GM12865 (cell line): ENCODE data around the gene MICALL1.
"Not testable (repeated sequence)": the region's sequence is repeated elsewhere in the genome, so short reads cannot be mapped to it uniquely, and the experiment has no call there.

ENCODE experiments used
- DNase-seq: peaks from one replicate; pipeline ENCODE4 v3.0.0; 2010; ENCODE audit warnings: low read depth
- H3K4me3 ChIP-seq: 2 replicates; pipeline ENCODE4 v1.5.1; 2011; ENCODE audit warnings: mild to moderate bottlenecking, low read depth, low read length, control low read depth
- TF ChIP-seq, protein P1 (sequence below): IDR thresholded peaks from 2 replicates; pipeline ENCODE4 v1.5.1; 2011; ENCODE audit warnings: low read length, control low read depth, low read depth, inconsistent platforms; ENCODE audit not compliant: insufficient read depth; ENCODE audit errors: missing control alignments

MICALL1 gene

DNA sequence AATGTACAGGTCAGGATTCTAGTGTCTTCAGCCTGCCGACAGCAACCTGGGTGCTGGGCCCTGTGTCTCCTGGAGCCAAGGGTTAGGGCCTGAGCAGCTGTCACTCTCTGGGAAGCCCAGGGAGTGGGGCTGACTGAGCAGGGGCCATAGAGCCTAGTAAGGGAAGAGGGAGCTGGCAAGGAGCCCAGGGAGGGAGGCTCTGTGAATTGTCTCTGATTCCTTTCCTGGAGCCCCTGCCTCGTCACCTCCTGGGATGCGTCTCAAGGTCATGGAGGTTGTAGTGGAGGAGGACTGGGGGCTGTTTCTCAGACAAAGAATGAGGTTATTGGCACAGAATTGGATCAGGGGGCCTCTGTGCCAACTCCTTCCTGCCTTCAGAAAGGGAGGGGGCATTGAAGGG lies 66.4 kb downstream of the MICALL1 start:
- H3K4me3 ChIP-seq = no peak overlapping the region
- DNase-seq = no peak
- TF ChIP-seq, protein P1, sequence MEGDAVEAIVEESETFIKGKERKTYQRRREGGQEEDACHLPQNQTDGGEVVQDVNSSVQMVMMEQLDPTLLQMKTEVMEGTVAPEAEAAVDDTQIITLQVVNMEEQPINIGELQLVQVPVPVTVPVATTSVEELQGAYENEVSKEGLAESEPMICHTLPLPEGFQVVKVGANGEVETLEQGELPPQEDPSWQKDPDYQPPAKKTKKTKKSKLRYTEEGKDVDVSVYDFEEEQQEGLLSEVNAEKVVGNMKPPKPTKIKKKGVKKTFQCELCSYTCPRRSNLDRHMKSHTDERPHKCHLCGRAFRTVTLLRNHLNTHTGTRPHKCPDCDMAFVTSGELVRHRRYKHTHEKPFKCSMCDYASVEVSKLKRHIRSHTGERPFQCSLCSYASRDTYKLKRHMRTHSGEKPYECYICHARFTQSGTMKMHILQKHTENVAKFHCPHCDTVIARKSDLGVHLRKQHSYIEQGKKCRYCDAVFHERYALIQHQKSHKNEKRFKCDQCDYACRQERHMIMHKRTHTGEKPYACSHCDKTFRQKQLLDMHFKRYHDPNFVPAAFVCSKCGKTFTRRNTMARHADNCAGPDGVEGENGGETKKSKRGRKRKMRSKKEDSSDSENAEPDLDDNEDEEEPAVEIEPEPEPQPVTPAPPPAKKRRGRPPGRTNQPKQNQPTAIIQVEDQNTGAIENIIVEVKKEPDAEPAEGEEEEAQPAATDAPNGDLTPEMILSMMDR = no peak

DNA sequence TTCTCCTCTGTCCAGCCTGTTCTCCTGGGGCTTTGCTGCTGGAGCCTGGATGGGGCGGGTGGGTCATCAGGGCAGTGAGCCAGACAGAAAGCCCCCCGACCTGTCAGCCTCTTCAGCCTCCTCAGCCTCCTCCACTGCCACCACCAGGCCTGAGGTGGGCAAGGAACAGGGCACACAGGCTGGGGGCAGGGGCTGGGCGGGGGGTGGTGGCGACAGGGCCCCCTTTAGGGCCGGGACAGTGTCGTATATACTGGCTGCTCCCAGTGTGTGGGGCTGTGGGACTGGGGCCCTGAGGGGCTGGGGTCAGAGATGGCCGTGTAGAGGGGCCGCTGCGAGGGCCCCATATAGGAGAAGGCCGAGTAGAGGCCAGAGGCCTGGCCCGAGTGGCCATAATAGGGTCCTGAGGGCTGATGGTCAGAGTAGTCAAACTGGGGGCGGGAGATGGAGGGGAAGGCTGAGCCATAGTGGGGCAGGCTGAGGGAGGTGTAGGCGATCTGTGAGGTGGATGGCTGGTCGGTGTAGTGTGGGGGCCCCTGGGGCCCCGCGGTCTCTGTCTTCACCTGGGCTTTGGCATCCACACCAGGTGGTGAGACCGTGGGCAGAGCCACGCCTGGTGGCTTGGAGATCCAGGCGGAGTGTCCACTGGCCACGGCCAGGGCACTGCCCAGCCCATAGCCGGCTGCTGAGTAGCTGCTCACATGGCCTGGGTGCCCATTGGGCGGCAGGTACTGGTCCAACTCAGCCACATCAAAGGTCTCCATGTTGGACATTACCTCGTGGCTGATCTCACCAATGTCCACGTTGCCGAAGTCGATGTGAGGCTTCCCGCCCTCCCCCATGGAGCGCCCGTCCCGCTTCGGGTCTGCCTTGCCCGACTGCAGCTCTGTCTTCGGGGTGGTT lies 67.4 kb downstream of the MICALL1 start:
- no peak for DNase-seq
- TF ChIP-seq, protein P1 = no peak
- H3K4me3 ChIP-seq = no peak overlapping the region

DNA sequence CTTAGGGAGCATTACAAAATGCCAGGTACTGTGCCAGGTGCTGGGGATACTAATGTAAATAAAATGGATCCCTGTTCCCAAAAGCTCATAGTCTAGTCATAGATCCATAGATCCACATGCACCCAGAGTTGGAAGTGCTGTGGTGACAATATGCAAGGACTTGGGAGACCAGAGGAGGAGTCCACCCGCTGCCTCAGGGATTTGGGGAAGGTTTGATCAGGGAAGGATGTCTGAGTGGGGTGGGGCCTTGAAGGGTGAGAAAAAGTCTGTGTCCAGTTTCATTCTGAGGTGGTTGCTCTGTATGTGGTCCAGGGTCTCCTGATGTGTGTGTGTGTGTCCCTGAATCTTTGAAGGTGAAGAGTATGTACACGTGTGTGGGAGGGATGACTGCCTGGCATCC lies 69.1 kb downstream of the MICALL1 start:
- no peak overlapping the region for H3K4me3 ChIP-seq
- no peak for DNase-seq
- TF ChIP-seq, protein P1 = no peak

DNA sequence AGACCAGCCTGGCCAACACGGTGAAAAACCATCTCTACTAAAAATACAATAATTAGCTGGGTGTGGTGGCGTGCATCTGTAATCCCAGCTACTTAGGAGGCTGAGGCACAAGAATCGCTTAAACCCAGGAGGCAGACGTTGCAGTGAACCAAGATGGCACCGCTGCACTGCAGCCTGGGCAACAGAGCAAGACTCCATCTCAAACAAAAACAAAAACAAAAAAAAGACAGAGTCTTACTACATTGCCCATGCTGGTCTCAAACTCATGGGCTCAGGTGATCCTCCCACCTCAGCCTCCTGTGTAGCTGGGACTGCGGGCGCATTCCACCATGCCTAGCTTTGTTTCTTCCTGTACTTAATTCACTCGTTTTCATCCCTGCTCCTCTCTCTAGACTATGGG lies 69.9 kb downstream of the MICALL1 start:
- not testable (repeated sequence) for DNase-seq, H3K4me3 ChIP-seq

DNA sequence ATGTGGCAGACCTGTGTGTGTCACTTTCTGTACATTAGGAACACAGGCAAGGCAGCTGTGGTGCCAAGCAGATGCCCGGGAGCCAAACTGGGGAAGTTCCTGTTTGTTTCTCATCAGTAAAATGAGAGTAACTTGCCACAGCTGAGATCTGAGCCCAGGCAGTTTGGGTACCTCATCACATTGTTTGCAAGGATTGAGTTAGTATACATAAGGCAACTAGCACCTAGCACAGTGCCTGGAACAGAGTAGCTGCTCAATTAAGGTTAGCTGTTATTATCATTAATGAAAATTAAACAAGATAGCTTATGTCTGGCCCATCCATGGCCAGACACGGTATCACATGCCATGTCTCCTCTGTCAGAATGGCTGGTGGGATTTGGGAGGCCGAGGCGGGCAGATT lies 70.5 kb downstream of the MICALL1 start:
- TF ChIP-seq, protein P1 = no peak
- H3K4me3 ChIP-seq = no peak overlapping the region
- no peak for DNase-seq

DNA sequence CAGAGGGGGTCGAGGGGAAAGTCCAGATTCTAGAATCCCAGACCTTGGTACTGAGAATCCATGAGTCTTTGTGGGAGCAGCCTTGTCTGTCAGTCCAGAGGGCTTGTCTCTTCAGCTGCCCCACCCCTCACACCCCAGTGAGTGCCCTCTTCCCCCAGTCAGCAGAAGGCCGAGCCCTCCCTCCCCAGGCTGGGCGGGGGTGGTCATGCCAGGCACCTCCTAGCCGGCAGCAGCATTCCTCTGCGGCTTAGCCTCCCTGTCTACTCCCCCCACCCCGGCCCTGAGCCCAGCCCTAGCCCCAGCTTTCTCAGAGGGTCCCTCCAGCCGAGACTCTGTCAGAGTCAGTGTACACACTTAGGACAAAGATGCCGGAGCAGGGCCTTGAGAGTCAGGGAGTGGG lies 73.7 kb downstream of the MICALL1 start:
- DNase-seq = no peak
- TF ChIP-seq, protein P1 = no peak
- no peak overlapping the region for H3K4me3 ChIP-seq

DNA sequence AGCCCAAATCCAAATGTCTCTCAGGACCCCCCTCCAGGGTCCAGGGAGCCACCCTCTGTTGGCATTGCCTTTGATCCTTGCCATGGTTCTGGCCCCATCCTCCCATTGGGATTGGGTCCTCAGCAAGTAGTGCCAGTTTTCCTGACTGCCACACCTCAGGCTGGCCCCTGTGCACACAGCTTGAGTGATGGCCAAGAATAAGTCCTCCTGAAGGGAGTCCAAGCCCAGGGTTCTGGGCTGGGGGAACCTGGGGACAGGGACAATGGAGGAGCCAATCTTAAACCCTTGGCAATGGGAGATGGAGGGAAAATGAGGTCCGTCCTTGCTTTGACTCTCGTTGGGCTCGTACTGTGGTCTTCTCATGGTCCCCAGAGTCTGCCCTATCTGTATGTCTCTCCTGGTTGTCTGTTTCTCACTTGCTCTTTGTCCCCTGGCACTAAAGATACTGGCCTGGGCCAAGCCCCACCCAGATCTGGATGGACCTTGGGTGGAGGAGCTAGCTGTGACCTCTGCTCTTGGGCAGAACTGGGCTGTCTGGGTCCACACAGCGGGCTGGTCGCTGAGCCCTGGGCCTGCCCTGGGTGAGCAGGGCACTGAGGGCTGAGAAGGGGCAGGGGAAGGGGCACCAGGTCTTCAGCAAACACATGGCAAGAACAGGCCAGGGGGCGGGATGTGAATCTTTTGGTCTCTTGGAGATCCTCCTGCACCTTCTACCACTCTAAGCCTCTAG lies 75.3 kb downstream of the MICALL1 start:
- no peak for DNase-seq
- no peak overlapping the region for H3K4me3 ChIP-seq
- TF ChIP-seq, protein P1 = no peak
